HG02938 (cell line): ENCODE data around the gene TTBK1.

Experiments
- ATAC-seq: cut with Tn5 transposase; IDR thresholded peaks from one replicate; pipeline ENCODE4 v1.9.1; 2021; ENCODE audit warnings: mild to moderate bottlenecking, moderate library complexity; ENCODE audit not compliant: unreplicated experiment

TTBK1 gene

GRCh38 chr6:43242908-43243663, at the start of gene TTBK1:
Gene TTBK1, plus strand, starts transcription at chr6:43243481. Its CDS starts 3,180 bp downstream, at chr6:43246661.
- ATAC-seq = no peak

GRCh38 chr6:43193929-43194328, 49.4 kb upstream of the TTBK1 start:
- ATAC-seq = no peak

GRCh38 chr6:43196337-43196736, 46.9 kb upstream of the TTBK1 start:
- no peak for ATAC-seq

- ATAC-seq = no peak
Measured at GRCh38 chr6:43199912-43200311, 43.4 kb upstream of the TTBK1 start.

- ATAC-seq = no peak
Measured at GRCh38 chr6:43200541-43200940, 42.7 kb upstream of the TTBK1 start.

- no peak for ATAC-seq
Measured at GRCh38 chr6:43202451-43202850, 40.8 kb upstream of the TTBK1 start.

- ATAC-seq = no peak
Measured at GRCh38 chr6:43203029-43203717, 40.1 kb upstream of the TTBK1 start.

- ATAC-seq = no peak
Measured at GRCh38 chr6:43203718-43204095, 39.6 kb upstream of the TTBK1 start.

GRCh38 chr6:43204271-43205105, 38.8 kb upstream of the TTBK1 start:
- no peak for ATAC-seq

- ATAC-seq = no peak
Measured at GRCh38 chr6:43205849-43206248, 37.4 kb upstream of the TTBK1 start.

GRCh38 chr6:43207286-43207685, 36.0 kb upstream of the TTBK1 start:
- ATAC-seq = no peak

GRCh38 chr6:43211955-43212354, 31.3 kb upstream of the TTBK1 start:
- ATAC-seq = no peak

GRCh38 chr6:43213431-43213830, 29.9 kb upstream of the TTBK1 start:
- ATAC-seq = no peak

GRCh38 chr6:43215066-43215465, 28.2 kb upstream of the TTBK1 start:
- no peak for ATAC-seq

GRCh38 chr6:43216200-43216599, 27.1 kb upstream of the TTBK1 start:
- no peak for ATAC-seq

GRCh38 chr6:43217351-43217750, 25.9 kb upstream of the TTBK1 start:
- ATAC-seq = no peak

- ATAC-seq = no peak
Measured at GRCh38 chr6:43219119-43219518, 24.2 kb upstream of the TTBK1 start.

- ATAC-seq = no peak
Measured at GRCh38 chr6:43219814-43220213, 23.5 kb upstream of the TTBK1 start.

- ATAC-seq = no peak
Measured at GRCh38 chr6:43220439-43220951, 22.8 kb upstream of the TTBK1 start.

- no peak for ATAC-seq
Measured at GRCh38 chr6:43221046-43221972, 22.0 kb upstream of the TTBK1 start.
